Measurements from ENCODE around the gene IDH1. TPM values are rescaled to one million over a fixed set of nuclear protein-coding genes. Genes with fewer than 3 reads are reported as not detected.

IDH1 gene
- total RNA-seq, 1 experiment from 2014 or later: 91.2 TPM

DNA sequence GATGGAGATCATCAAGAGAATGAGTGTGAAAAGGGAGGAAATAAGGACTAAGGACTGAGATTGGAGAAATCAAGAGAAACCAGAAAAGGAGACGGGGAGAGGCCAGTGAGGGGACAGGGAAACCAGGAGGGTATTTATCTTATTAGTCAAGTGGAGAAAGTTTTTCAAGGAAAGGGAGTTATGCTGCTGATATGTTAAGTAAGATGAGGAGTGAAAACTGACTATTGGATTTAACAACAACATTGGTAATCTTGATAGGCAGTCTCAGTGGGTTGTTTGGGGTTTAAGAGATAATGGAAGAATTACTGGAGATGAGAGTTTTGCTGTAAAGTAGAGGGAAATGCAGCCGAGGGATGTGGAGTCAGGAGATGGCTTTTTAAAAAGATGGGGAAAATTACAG is 41.7 kb upstream of the IDH1 start:
- no peak overlapping the region for H2AFZ ChIP-seq (ENCODE audit: low read depth, low read length, poor library complexity, severe bottlenecking)
- RAD21 ChIA-PET (ENCODE audit: low non-redundant PET in 1 of 2, low total read pairs in 2 of 2, uncharacterized antibody in 2 of 2, unreplicated experiment in 2 of 2): no interaction called here
- no peak for ATAC-seq
- BruUV-seq (replicated peaks): no TSS peak
- no peak overlapping the region for H3K9ac ChIP-seq (ENCODE audit: low read length)
- H3K9me2 ChIP-seq (ENCODE audit: insufficient read depth): no peaks in the 10 kb centered on the region
- H3K36me3 ChIP-seq (ENCODE audit: control insufficient read depth in 1 of 2, insufficient read depth in 2 of 2, low read length in 2 of 2): peaks cover 0 to 9% of the 10 kb centered on the region in 2 experiments; a peak in 1 of 4 replicates
- H3K79me2 ChIP-seq (ENCODE audit: insufficient read depth, low read length): peaks cover 6% of the 10 kb centered on the region; the same call in 1 of the 2 replicates
- POLR2A ChIA-PET: no interaction called here
- no peaks in the 10 kb centered on the region for H4K20me1 ChIP-seq (ENCODE audit: insufficient read depth)
- intact Hi-C loops (cut with micrococcal nuclease): no loop called here
- DNase-seq (ENCODE audit: low read depth, low spot score): no peak
- no peak overlapping the region for H3K4me2 ChIP-seq (ENCODE audit: low read length)
- TF ChIP-seq SRF (IDR thresholded peaks at IDR 0.05; ENCODE audit: low read depth) (no peak), ZNF274 (IDR thresholded peaks at IDR 0.05; ENCODE audit: low read depth, low read length) (no peak), EGR1 (IDR thresholded peaks at IDR 0.05; ENCODE audit: low read depth) (no peak), POLR2A (IDR thresholded peaks at IDR 0.05; ENCODE audit: borderline replicate concordance, extremely low read depth, insufficient read depth, insufficient read length) (no peak), ELF1 (IDR thresholded peaks at IDR 0.05; ENCODE audit: borderline replicate concordance, low read depth) (no peak), POLR2AphosphoS5 (IDR thresholded peaks at IDR 0.05; ENCODE audit: low read depth, low read length) (no peak), TCF7L2 (IDR thresholded peaks at IDR 0.05; ENCODE audit: borderline replicate concordance, extremely low read depth, insufficient read depth, insufficient read length) (no peak), FOSL1 (IDR thresholded peaks at IDR 0.05; ENCODE audit: low read depth) (no peak), YY1 (IDR thresholded peaks at IDR 0.05; ENCODE audit: extremely low read depth, insufficient replicate concordance, low read depth, low read length) (no peak), JUND (IDR thresholded peaks at IDR 0.05) (no peak), ZFX (IDR thresholded peaks at IDR 0.05) (no peak), SP1 (IDR thresholded peaks at IDR 0.05; ENCODE audit: low read depth) (no peak), CEBPB (IDR thresholded peaks at IDR 0.05; ENCODE audit: low read depth) (no peak), RAD21 (IDR thresholded peaks at IDR 0.05; ENCODE audit: low read depth) (no peak), CBX3 (IDR thresholded peaks at IDR 0.05; ENCODE audit: low read depth) (no peak)
- TF ChIP-seq, protein P1, sequence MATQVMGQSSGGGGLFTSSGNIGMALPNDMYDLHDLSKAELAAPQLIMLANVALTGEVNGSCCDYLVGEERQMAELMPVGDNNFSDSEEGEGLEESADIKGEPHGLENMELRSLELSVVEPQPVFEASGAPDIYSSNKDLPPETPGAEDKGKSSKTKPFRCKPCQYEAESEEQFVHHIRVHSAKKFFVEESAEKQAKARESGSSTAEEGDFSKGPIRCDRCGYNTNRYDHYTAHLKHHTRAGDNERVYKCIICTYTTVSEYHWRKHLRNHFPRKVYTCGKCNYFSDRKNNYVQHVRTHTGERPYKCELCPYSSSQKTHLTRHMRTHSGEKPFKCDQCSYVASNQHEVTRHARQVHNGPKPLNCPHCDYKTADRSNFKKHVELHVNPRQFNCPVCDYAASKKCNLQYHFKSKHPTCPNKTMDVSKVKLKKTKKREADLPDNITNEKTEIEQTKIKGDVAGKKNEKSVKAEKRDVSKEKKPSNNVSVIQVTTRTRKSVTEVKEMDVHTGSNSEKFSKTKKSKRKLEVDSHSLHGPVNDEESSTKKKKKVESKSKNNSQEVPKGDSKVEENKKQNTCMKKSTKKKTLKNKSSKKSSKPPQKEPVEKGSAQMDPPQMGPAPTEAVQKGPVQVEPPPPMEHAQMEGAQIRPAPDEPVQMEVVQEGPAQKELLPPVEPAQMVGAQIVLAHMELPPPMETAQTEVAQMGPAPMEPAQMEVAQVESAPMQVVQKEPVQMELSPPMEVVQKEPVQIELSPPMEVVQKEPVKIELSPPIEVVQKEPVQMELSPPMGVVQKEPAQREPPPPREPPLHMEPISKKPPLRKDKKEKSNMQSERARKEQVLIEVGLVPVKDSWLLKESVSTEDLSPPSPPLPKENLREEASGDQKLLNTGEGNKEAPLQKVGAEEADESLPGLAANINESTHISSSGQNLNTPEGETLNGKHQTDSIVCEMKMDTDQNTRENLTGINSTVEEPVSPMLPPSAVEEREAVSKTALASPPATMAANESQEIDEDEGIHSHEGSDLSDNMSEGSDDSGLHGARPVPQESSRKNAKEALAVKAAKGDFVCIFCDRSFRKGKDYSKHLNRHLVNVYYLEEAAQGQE (IDR thresholded peaks at IDR 0.05; ENCODE audit: low read depth): no peak
- TF ChIP-seq, protein P2, sequence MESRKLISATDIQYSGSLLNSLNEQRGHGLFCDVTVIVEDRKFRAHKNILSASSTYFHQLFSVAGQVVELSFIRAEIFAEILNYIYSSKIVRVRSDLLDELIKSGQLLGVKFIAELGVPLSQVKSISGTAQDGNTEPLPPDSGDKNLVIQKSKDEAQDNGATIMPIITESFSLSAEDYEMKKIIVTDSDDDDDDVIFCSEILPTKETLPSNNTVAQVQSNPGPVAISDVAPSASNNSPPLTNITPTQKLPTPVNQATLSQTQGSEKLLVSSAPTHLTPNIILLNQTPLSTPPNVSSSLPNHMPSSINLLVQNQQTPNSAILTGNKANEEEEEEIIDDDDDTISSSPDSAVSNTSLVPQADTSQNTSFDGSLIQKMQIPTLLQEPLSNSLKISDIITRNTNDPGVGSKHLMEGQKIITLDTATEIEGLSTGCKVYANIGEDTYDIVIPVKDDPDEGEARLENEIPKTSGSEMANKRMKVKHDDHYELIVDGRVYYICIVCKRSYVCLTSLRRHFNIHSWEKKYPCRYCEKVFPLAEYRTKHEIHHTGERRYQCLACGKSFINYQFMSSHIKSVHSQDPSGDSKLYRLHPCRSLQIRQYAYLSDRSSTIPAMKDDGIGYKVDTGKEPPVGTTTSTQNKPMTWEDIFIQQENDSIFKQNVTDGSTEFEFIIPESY (IDR thresholded peaks at IDR 0.05; ENCODE audit: extremely low read depth, insufficient replicate concordance, low read length): no peak
- TF ChIP-seq, protein P3, sequence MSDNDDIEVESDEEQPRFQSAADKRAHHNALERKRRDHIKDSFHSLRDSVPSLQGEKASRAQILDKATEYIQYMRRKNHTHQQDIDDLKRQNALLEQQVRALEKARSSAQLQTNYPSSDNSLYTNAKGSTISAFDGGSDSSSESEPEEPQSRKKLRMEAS (IDR thresholded peaks at IDR 0.05): no peak
- TF ChIP-seq, protein P4, sequence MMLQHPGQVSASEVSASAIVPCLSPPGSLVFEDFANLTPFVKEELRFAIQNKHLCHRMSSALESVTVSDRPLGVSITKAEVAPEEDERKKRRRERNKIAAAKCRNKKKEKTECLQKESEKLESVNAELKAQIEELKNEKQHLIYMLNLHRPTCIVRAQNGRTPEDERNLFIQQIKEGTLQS (IDR thresholded peaks at IDR 0.05): no peak
- H3K9me3 ChIP-seq (ENCODE audit: control insufficient read depth in 1 of 2, insufficient read depth in 1 of 2, low read depth in 1 of 2, low read length in 2 of 2): no peaks in the 10 kb centered on the region
- H3K4me3 ChIP-seq (replicated peaks in 1 of 2; ENCODE audit: low read depth in 1 of 2, low read length in 2 of 2): no peak overlapping the region
- H3K27me3 ChIP-seq (ENCODE audit: insufficient read depth, low read length): no peaks in the 10 kb centered on the region
- H3K27ac ChIP-seq (ENCODE audit: low read depth, low read length): no peak overlapping the region
- CTCF ChIA-PET: no interaction called here
- H3K4me1 ChIP-seq (ENCODE audit: control insufficient read depth in 1 of 2, insufficient read depth in 2 of 2, low read length in 2 of 2): no peaks in the 10 kb centered on the region
